Glomerular visceral epithelial cell (primary cell): ENCODE measurements around the gene ATP5MG.
"Not testable (repeated sequence)": the region's sequence is repeated elsewhere in the genome, so short reads cannot be mapped to it uniquely, and the experiment has no call there.

ENCODE experiments used
- DNase-seq: peaks from one replicate; pipeline ENCODE4 v3.0.0-alpha.2; 2016; ENCODE audit errors: extremely low spot score

The ATP5MG gene, protein sequence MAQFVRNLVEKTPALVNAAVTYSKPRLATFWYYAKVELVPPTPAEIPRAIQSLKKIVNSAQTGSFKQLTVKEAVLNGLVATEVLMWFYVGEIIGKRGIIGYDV

DNA sequence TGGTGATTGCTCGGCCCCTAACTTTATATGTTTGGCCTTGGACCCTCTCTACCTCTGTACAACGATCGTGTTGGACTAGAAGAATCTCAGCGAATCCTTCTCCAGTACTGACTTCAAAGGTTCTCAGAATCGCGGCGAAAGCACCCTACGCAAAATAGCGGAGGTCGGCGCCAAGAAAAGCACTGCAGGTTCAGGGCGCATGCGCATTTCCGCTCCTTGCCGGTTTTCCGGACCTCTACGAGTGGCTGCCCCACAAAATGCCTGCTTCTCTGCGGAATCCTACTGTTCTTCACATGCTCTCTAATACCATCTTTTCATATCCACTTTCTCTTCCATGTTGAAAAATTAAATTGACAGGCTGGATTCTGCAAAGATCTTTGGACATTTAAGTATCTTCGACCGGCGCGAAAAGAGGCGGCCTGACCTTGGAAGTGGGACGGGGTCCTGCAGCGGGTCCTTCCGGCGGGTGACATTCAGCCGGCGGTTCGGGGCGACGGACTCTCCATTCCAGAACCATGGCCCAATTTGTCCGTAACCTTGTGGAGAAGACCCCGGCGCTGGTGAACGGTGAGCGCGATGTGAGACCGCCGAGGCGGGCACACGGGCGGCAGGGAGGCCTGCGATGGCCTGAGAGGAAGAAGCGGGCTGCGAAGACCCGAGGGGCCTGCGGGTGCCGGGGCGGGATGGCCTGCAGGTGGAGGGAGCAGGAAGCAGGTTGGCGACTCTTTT lies at the start of gene ATP5MG:
TSS of gene ATP5MG (plus strand) at position 456 of the 729 bp plus-strand sequence. CDS start at position 516, 60 bp downstream.
- peak; percentile 88 for DNase-seq

DNA sequence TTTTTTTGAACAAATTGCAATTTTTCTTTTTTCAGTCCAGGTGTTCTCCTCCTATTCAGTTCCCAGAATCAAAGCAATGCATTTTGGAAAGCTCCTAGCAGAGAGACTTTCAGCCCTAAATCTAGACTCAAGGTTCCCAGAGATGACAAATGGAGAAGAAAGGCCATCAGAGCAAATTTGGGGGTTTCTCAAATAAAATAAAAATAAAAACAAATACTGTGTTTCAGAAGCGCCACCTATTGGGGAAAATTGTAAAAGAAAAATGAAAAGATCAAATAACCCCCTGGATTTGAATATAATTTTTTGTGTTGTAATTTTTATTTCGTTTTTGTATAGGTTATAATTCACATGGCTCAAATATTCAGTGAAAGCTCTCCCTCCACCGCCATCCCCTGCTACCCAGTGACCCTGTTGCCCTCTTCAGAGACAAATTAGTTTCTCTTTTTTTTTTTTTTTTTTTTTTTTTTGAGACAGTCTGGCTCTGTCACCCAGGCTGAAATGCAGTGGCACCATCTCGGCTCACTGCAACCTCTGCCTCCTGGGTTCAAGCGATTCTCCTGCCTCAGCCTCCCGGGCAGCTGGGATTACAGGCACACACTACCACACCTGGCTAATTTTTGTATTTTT lies 48.2 kb upstream of the ATP5MG start:
- DNase-seq = peak; percentile 6

DNA sequence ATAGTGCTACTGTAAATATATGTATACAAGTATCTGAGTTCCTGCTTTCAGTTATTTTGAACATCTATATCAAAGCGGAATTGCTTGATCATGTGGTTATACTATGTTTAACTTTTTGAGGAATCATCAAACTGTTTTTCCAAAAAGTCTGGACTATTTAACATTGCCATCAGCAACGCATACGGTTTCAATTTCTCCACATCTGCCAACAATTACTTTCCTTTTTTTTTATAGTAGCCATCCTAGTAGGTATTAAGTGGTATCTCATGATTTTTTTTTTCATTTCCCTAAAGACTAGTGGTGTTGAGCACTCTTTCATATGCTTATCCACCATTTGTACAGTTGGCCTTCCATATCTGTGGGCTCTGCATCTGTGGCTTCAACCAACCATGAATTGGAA lies 43.3 kb upstream of the ATP5MG start:
- no peak for DNase-seq

DNA sequence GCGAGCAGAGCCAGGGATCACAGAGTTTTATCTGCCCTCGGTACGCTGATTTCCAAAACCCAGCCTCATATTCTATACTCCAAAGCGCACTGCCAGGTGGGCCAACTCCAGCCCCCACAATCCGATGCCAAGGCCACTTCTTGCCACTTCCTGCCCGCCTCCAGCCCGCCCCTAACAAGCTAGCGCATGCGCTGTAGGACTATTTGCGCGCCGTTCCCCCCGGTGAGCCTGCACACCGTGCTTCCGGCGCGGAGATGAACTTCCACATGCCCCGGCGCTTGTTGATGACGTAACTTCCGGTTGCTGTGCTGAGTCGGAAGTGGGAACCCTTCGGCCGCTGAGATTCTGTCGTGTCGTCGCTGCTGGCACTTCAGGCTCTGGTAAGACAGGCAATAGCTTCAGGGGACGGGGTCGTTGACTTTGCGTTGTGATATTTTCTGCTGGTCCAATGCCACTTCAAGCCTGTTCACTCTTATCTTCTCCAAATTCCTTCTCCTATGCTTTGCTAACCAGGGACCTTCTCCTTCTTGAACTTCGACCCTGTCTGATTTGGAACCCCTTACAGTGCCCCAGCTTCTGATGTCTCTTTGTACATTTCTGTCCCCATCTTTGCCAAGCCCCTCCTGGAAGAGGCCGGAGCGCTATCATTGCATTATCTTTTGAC lies 42.0 kb upstream of the ATP5MG start, which contains the start of gene UBE4A:
TSS of gene UBE4A (plus strand) at position 306 of the 664 bp plus-strand sequence. CDS start 5,481 bp downstream, outside the sequence.
- peak; percentile 89 for DNase-seq

DNA sequence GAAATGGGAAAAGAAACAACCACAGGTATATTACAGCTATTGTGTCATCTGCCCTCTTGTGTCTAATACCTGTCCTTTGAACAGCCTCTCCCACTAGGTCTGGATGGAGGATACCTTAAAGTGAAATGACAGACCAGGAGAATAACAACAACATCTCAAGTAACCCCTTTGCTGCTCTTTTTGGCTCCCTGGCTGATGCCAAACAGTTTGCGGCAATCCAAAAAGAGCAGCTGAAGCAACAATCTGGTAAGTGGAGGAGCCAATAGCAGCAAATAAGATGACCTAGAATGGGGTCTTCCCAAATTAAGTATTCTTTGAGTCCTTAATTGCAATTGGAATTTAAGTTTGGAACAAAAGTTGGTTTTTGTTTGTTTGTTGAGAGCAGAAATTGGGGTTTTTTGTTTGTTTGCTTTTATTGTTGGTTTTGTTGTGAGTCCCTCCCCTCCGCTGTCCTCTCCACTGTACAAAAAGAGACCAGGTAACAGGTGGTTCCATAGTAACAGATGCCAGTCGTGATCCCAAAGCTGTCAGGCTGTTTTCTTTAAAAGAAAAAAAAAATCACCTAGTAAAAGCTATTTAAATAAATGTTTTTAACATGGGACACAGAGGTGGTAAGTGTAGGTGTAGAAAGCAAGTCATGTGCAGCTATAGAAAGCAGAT lies 36.3 kb upstream of the ATP5MG start:
- DNase-seq = no peak

DNA sequence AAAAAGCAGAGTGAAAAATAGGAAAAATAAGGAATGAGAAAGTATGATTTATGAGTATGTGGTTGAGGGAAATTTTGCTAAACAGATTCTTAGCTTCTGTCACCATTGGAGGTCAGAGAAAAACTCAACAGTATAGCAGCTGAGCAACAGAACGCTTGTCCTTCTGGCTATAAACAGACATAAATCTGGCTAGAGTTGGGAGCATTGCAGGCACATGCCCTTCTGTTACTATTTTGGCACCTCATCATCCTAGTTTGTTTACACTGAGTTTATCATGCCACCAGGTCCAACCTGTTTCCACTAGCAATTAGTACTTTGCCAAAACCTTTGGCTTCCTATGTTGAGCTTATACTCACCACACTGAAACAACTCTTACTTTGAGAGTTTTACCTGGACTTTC lies 35.1 kb upstream of the ATP5MG start:
- no peak for DNase-seq

DNA sequence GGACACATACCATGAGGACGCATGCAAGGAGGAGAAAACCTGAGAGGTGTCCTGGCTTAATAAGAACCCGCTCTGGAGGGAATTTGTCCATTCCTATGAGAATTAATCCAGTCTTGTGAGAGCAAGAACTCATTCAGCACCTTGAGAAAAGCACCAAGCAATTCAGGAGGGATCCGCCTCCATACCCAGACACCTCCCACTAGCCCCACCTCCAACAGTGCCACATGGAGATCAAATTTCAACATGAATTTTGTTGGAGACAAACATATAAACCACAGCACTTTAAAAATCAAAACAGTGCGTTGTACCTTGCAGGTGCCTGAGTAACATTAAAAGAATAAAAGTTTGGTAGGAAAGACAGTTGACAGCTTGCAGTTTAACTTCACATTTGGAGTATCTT lies 30.6 kb upstream of the ATP5MG start:
- no peak for DNase-seq

DNA sequence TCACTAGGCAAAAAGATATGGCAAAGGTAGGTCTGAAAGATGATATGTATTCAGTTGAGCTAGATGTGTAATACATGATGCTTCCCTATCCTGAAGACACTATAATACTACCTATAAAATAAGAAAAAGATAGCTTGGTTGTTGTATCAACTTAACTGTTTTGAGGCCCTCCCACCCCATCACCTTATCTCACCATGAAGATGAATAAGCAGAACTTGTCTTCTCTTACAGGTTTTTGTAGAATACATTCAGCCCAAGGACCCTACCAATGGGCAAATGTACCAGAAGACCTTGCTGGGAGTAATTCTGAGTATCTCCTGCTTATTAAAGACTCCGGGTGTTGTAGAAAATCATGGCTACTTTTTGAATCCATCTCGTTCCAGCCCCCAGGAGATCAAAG lies 28.1 kb upstream of the ATP5MG start:
- DNase-seq = no peak

DNA sequence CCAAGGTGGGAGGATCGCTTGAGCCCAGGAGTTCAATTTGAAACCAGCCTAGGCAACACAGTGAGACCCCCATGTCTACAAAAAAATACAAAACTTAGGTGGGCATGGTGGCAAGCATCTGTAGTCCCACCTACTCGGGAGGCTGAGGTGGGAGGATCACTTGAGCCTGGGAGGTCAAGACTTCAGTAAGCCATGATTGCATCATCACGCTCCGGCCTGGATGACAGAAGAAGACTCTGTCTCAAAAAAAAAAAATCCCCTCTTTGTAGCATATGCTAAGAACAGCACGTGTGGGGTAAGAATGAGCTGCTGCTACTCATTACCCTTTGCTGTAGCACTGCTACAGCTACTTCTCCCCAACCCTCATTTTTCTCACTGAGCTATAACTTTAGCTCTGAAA lies 27.5 kb upstream of the ATP5MG start:
- no peak for DNase-seq

DNA sequence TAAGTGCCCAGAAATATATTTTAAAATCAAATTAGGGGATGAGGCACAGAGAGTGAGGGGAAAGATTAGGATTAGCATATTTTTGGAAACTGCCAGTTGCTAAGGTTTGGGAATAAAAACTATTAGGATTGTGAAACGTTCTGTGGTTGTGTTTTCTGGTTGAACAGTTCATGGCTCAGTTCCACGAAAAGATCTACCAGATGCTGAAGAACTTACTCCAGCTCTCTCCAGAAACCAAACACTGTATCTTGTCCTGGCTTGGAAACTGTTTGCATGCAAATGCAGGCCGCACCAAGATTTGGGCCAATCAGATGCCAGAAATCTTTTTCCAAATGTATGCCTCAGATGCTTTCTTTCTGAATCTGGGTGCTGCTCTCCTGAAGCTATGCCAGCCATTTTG lies 26.7 kb upstream of the ATP5MG start:
- DNase-seq = no peak

DNA sequence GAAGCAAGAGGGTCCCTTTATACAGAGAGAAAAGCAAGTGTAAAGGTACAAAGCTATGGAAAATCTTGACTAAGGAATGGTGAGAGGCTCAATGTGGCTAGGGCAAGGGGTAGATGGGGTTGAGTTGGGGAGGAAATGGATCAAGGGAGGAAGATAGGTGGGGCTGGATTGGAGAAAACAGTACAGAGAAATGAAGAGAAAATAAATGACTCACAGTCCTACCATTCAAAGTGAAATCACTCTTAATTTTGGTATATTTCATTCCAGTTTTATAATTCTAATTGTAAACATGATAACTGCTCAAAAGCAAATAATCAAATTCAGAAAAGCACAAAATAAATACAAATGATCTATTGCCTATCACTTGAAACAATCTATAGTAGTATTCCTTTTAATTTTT lies 25.4 kb upstream of the ATP5MG start:
- DNase-seq = no peak

DNA sequence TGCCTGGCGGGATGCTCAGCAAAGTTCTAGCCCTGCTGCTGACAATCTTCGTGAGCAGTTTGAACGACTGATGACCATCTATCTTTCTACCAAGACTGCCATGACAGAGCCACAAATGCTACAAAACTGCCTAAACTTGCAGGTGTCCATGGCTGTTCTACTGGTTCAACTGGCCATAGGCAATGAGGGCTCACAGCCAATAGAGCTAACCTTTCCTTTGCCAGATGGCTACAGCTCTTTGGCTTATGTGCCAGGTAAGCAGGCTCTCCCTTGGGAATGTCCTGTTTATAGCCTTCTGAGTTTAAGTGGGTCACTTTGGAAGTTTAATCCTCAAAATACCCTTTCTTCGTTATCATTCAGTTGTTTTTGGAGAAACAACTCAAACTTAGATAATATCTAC lies 21.9 kb upstream of the ATP5MG start:
- no peak for DNase-seq

DNA sequence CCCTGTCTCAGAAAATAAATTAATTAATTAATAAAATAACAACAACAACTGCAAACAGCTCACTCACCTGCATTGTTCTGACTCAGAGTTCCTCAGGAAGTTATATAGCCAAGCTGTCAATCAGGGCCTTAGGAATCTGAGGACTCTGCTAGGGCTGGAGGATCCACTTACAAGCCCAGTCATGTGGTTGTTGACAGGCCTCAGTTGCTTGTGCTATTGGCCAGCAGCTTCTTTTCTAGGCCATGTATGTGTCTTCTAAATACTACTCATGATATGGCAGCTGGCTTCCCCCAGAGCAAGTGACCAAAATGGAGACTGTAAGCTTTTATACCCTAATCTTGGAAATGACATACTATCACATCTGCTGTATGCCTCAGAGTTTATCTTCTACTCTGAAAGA lies 20.8 kb upstream of the ATP5MG start:
- no peak for DNase-seq

DNA sequence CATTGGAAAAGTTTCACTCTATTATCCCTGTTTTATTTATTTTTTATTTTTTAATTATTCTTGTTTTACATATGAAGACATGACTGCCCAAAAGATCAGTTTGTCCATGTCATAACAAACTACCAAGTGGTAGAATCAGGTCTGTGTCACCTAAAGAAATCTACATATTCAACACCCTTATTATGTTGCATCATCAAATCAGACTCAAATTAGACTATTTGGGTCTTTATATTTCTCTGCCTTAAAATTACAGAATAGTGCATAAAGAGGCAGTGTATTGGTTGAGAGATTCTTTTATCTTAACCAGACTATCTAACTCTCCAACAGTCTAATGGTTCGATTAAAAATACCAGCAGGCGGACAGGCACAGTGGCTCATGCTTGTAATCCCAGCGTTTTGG lies 18.5 kb upstream of the ATP5MG start:
- DNase-seq = no peak

DNA sequence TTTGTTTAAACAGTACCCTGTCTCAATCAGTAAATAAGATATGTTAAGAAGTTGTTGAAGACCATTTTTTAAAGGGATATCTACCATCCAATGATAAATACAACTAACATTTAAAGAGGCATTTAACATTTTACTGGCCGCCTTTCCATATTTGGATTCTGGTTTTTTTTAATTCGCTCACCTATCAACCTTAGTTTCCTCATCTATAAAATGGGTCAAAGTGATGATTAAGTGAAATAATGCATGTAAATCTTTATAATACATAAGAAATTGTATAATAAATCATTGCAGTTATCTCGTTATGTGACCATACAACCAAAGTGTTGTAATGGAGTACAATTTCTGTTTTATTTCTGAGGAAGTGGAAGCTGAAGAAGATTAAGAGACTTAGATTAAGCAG lies 17.7 kb upstream of the ATP5MG start:
- DNase-seq = no peak

DNA sequence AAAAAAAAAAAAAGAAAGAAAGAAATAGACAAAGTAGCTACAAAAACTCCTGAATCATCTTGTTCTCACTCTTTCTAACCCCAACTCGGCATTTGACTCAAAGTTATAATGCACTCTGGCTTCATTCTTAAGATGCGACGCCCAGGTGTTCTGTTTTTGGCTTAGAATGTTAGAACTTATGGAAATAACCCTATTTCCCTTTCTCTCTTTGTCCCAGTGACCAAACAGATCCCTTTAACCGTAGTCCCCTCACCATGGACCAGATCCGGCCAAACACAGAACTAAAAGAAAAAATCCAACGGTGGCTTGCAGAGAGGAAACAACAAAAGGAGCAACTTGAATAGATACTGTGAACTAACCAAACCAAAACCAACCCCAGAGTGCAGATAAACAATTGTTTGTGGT lies 5.3 kb upstream of the ATP5MG start:
- DNase-seq = no peak

DNA sequence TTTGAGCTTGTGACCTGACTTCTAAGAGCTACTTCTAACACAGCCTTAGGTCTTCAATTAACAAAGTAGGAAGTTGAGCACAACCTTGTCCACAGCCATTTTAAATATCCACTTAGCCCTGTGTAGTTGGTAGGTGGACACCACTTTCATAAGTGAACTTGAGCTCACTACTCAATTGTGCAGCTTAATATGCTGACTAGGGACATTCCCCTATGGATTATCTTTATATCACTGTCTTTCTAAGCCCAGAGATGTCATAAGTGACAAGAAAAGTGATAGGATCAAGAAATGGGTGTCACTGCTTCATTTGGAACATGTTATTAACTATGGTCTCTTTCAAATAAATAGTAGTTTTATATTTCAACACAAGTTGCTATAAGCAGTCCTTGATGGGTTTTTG lies 4.0 kb upstream of the ATP5MG start:
- DNase-seq = no peak

DNA sequence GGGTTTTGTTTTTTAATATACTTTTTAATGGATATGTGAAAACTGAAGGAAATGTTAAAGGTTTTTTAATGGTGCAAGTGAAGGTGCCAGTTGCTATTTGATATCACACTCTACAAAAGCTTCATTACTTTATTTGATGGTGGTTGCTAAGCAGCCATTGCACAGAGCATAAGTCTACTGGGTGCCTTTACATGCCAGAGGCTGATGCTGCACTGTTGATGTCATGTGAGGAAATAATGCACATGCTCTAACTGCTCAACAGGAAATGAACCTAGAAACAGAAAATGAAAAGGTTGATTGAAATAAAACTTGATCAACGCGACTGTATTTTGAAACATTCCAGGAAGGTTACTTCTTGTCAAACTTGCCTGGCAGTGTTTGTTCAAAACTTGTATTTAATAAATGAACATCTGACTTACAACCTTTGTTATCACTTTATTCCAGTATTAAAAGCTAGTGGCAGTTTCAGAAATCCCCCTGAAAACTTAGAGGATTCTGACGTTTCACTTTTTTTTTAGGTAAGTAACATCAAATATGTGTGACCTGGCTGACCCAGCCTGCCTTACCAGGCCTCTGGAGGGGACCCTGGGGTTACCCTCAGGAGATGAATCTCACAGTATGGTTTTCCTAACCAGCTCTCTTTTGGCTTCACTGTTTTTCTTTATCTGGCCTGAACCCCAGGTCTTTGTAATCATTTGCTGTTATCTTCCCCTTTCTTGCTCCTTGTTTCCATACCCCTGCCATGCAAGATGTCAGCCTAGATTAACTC lies 2.4 kb upstream of the ATP5MG start:
- no peak for DNase-seq

DNA sequence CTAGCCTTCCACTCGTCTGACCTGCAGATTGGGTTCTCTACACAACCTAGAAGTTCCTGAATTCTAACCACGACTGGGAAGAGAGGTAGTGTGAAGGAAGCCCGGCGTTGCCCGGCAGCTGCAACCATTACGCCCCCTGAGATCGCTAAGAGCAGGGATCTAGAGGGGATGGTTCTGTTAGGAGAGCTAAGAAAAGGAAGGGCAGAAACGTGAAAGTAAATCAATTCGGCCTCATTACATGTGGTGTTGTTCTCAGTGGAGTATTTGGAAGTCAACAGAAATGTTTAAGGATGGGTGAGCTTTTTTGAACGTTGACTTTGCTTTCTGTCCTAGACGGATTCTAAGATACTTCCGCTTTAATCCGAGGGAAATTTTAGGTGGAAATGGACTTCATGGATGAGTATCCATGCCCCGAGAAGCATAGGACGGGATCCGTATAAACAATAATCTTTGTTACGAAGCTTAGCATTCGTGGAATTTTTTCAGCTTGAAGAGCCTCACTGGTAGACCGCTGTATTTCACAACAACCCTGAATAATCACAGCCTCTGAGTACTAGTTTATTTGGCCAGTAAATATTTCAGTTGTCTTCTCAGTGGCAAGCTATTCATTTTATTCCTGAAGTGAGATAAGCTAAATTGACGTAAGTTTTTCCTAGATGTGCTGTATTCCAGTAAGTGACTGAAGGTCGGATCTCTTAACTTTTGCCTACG lies 629 bp downstream of the ATP5MG start:
- peak; percentile 39 for DNase-seq

DNA sequence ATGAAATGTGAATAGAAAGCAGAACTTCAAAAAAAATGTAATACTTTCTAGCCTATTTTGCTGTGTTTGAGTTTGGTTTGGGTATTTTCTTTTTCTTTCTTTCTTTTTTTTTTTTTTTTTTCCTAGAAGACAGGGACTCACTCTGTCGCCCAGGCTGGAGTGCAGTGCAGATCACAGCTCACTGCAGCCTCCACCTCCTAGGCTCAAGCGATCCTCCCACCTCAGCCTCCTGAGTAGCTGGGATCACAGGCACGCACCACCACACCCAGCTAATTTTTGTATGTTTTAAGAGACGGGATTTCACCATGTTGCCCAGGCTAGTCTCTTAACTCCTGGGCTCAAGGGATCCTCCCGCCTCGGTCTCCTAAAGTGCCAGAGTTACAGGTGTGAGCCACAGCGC lies 1.2 kb downstream of the ATP5MG start:
- not testable (repeated sequence) for DNase-seq
